LHCN-M2 (cell line): ENCODE data around the gene HYI. TPM values are rescaled to one million over a fixed set of nuclear protein-coding genes. Genes with fewer than 3 reads are reported as not detected.
"Not testable (repeated sequence)": the region's sequence is repeated elsewhere in the genome, so short reads cannot be mapped to it uniquely, and the experiment has no call there.

Source experiments
- DNase-seq: peaks from one replicate; pipeline ENCODE4 v3.0.0-alpha.2; 2012; ENCODE audit warnings: low read depth
- total RNA-seq: library from RNA; depleted of rRNA; stranded (reverse); fragments of >200 nt; gene quantifications from 2 replicates; pipeline ENCODE4 v1.2.3, GENCODE V29; 2014

Gene HYI
- total RNA-seq, 1 experiment from 2014 or later: 32.9 TPM

DNA sequence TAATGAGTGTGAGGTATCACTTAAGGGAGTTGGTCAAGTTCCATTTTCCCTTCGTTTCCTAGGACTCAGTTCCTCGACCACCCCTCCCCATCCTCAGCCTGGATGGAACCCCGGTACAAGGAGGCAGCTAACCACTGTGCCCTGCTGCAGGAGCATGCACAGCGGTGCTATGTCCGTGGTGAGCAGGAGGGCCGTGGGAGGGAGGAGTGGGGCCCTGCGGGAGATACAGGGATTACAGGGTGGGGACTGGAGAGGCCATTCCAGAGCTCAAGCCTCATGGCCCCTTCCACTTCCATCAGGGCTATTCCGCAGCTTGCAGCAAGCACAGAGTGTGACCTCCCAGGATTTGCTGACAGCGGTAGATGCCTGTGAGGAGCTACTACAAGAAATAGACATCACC is 25.8 kb downstream of the HYI start:
- no peak for DNase-seq

- DNase-seq: no peak
Observed at GRCh38 chr1:43427524-43427923, 26.2 kb downstream of the HYI start.

DNA sequence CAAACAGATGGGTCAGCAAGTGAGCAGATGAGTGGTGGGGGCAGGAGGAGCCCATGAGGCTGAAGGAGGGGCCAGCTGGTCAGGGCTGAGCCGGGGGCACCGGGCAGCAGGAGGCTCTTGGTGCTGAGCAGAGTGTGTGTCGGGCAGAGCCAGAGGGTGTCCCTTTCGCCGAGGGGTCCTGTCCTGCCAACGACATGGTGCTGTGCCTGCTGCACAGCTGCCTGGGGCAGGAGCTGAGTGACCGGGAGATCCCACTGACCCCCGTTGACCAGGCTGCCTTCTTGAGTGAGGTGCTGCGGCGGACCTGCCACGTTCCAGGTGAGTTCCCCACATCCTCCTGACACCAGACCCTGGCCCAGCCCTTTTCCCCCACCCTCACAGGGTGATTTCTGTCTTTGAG is 27.5 kb downstream of the HYI start:
- DNase-seq: no peak

DNA sequence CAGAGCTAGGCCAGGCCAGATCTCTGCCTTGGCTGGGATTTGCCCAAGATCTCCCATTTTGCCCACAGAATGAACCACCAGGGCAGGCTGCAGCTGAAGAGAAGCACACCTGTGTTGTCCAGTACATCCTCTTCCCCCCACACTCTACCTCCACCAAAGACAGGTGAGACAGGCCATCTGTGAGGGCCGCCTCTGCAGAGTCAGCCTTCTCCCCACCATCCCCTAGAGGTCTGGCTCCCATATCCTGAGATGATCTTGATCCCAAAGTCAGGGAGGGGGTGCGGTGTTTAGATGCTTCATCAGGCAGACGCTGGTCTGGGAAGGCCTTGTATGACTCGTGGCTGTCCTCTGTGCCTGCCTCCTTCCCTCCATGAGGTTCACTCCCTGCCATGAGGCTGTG is 28.7 kb downstream of the HYI start:
- DNase-seq: no peak

DNA sequence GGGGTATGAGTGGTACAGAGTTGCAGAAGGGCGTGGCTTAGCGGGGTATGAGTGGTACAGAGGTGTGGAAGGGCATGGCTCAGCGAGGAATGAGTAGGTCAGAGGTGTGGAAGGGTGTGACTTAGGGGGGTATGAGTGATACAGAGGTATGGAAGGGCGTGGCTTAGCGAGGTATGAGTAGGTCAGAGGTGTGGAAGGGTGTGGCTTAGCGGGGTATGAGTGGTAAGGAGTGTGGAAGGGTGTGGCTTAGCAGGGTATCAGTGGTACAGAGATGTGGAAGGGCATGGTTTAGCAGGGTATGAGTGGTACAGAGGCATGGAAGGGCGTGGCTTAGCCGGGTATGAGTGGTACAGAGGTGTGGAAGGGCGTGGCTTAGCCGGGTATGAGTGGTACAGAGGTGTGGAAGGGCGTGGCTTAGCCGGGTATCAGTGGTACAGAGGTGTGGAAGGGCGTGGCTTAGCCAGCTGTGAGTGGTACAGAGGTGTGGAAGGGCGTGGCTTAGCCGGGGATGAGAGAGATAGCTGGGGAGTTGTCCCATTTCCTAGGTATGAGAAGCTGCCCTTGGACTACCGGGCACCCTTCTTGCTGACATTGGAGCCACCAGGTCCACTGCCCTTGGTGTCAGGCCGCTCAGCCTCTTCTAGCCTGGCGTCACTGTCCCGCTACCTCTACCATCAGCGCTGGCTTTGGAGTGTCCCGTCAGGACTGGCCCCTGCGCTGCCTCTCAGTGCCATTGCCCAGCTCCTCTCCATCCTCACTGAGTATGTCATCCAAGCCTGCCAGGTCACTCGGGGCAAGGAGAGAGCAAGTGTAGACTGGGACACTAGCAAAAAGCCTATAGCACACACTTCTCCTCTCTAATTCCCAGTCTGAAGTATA is 29.8 kb downstream of the HYI start:
- DNase-seq: no peak

- DNase-seq: no peak
Observed at GRCh38 chr1:43422995-43423671, 30.6 kb downstream of the HYI start.

- DNase-seq: no peak
Observed at GRCh38 chr1:43421976-43422750, 31.6 kb downstream of the HYI start.

DNA sequence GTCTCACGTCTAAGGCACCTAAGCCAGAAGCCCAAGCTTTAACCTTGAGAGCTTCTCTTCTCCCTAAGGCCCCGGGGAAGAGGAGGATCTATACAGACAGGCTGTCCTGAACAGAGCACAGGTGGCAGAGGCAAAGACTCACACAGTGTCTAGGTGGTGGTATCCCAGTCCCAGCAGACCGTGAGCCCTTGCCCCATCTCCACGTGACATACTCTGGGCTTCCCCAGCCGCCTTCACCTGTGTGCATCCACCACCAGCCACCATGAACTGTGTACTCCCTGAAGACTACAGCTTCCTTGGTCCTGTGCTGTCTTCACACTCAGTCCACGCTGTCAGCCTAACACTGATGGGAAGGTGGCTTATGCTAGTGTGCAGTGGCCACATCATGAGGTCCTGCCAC is 32.3 kb downstream of the HYI start:
- DNase-seq: no peak

DNA sequence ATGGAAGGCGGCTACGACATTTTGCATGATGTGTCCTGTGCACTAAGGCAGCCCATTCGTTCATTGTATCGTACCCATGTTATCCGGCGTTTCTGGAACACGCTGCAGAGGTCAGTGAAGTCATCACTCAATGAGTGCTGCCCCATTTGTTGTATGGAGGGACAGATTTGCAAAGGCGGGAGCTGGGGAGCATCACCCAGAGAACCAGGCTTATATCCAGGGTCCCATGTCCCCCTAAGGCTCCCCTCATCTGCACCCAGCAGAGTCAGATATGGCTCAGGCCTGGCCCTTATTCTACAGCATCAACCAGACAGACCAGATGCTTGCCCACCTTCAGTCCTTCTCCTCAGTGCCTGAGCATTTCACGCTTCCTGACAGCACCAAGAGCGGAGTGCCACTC is 32.9 kb downstream of the HYI start:
- DNase-seq: no peak

- DNase-seq: no peak
Observed at GRCh38 chr1:43419627-43420425, 33.9 kb downstream of the HYI start.

GRCh38 chr1:43418858-43419257 is 34.9 kb downstream of the HYI start:
- no peak for DNase-seq

GRCh38 chr1:43415901-43416300 is 37.8 kb downstream of the HYI start:
- DNase-seq: no peak

- peak; percentile 42 for DNase-seq
Observed at GRCh38 chr1:43414634-43415223, 39.0 kb downstream of the HYI start.

DNA sequence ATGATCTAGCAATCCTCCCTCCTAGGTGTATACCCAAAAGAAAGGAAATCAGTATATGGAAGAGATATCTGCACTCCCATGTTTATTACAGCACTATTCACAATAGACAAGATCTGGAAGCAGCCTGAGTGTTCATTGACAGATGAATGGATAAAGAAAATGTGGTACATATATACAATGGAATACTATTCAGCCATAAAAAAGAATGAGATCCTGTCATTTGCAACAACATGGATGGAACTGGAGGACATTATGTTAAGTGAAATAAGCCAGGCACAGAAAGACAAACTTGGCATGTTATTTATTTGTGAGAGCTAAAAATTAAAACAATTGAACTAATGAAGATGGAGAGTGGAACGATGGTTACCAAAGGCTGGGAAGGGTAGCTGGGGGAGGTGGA is 40.3 kb downstream of the HYI start:
- not testable (repeated sequence) for DNase-seq

DNA sequence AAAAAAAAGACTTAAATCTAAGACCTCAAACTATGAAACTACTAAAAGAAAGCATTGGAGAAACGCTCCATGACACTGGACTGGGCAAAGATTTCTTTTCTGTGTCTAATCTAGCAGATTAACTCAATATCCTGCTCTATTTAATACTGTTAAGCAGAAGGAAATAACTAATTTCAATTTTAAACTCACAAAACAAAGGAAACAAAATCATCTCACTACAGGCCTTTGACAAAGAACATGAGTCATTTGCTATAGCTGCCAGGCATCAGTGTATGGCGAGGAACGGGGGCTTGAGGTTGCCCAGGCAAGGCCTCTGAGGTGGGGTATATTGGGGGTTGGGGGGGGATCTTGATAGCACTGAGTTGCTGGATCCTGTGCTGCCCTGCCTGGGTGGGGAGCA is 43.2 kb downstream of the HYI start:
- no peak for DNase-seq

DNA sequence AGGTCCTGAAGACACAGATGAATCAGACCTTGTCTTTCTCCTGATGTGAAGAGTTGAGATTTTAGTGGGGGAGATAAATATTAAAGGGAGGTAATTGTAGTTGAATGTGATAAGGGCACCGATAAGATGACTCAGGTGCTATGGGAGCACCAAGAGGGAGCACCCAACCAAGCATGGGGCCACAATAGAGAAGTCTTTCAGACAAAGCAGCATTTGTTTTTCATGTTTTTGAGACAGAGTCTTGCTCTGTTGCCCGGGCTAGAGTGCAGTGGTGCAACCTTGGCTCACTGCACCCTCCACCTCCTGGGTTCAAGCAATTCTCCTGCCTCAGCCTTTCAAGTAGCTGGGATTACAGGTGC is 47.9 kb downstream of the HYI start:
- DNase-seq: no peak

GRCh38 chr1:43405219-43405875 is 48.4 kb downstream of the HYI start:
- no peak for DNase-seq

DNA sequence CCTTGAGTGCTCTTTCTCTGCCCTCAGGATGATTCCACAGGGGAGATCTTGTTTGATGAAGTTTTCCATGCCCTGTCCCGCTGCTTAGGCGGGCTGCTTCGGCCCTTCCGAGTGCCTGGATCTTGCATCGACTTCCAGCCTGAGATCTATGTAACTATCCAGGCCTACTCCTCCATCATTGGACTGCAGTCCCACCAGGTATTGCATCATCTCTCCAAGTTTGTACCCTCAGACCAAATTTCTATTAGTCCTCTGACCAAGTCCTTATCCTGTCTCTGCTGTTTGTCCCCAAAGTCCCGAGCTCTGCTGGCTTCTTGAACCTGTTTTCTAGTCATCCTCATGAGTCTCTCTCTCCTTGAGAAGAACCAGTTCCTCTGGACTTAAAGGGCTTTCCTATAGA is 49.4 kb downstream of the HYI start:
- DNase-seq: no peak

DNA sequence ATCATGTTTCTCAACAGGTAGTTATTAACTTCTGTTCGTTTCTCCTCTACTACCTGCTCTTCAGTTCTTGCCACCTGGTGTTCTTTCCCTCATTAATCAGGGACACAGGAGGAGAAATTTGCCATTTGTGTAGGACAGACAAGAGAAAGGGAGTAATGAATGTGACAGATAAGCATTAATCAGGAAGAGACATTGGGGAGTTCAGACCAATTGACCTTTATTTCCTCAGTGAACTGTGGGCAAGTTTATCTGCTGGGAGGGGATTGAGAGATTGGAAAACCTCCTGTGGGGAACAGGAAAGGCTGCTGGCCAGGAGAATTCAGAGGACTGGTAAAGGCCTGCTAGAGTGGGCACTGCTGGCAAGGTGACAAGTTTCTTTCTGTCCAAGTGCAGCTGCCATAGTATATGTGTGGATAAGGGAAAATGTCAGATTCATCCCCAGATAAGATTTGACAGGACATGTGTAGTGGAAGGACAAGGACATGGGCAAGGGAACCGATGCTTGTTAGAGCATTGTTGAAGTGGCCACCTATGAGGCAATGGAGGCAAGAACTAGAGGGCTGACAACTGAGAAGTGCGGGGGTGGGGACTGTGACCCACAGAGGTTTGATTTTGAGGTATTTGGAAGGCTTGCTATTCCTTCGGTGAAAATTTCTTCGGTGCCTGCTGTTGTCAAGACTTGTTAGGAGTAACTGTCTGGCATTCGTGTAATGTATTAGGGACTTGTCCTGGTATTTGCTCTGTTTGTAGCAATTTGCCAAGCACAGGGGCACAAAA is 51.5 kb downstream of the HYI start:
- DNase-seq: no peak
